GM12872 (cell line): ENCODE results near the gene C11orf52.
A peak's percentile ranks its signal among the peaks of the same experiment; 100 is the strongest.

Experiments used
- CTCF ChIP-seq: IDR thresholded peaks from 3 replicates; pipeline ENCODE4 v1.5.1; 2011; ENCODE audit warnings: low read depth, mild to moderate bottlenecking, low read length, moderate library complexity; ENCODE audit not compliant: insufficient read depth

The C11orf52 gene

DNA sequence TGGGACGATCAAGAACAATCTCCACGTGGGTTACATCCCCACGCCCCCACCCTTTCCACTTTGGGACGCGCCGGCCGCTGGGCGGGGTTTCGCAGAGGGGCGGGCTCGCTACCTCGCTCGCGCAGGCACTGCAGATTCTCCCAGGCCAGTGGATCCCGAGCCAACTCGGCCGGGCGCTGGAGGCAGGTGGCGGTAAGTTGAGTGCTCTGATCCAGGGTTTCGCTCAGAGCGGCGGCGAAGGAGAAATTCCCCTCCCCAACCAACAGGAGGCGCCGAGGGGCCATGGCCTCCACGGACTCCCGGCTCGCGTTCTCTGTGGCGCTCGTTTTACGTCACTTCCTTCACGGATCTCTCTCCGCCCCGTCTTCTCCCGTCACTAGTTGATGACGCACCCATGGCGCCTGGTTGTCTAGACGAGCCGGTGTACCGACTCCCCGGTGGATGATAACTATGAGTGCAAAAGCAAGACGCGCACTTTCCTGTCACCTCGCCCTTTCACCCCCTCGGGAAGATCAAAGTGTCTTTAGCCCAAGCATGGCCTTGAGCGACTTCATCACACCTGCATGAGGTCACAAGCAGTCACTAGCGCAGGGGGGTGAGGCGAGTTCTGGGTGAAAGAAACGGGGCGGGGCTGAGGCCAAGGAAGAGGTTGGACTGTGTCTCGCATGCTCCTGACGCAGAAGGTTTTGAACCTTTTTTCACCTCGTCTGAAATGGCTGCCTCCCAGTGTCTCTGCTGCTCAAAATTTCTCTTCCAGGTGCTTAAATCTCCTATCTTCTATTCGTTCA lies 39.7 kb upstream of the C11orf52 start, which contains the start of the genes CFAP68 and FDXACB1:
TSS of gene CFAP68 (plus strand) at position 693 of the 788 bp plus-strand sequence. CDS start at position 713, 20 bp downstream.
TSS of gene FDXACB1 (minus strand) at position 317 of the 788 bp plus-strand sequence. CDS start at position 284, 33 bp downstream.
- peak; percentile 95 for TF ChIP-seq CTCF

DNA sequence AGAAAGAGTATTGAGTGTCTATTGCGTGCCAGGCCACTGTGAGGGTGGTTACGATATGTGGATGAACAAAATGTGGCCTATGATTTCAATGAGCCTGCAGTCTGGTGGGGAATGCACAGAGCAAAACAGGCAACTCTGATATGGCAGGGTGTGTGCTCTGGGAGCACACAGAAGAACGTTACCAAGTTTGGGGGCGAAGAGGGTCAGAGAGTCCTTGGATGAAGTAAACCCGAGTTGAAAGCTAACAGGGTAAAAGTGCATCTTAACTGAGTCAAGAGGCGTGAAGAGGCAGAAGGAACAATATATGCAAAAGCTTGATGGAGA lies 39.1 kb upstream of the C11orf52 start:
- no peak for TF ChIP-seq CTCF

- TF ChIP-seq CTCF: no peak
Observed at GRCh38 chr11:111882202-111882601, 36.5 kb upstream of the C11orf52 start.

DNA sequence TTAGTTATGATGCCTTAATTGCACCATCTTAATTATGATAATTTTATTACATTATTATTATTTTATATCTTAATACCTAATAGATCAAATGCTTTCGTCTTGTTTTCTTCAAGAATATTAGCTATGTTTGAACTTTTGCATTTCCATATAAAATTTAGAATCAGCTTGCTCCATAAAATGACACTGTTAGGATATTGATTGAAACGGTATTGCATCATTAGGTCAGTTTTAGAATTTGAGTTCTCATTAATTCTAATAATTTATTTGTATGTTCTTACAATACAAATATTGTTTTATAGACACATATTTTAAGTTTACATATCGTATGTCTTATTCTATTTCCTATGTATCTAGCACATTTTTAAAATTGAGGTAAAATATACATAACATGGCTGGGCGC lies 32.7 kb upstream of the C11orf52 start:
- no peak for TF ChIP-seq CTCF

DNA sequence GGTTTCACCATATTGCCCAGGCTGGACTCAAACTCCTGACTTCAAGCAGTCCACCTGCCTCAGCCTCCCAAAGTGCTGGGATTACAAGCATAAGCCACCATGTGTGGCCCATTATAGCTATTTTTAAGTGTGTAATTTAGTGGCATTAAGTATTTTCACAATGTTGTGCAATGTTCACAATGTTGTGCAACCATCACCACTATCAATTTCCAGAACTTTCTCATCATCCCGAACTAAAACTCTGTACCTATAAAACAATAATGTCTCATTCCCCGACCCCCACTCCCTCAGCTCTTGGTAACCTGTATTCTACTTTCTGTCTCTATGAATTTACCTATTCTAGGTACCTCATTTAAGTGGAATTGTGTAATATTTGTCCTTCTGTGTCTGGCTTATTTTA lies 31.9 kb upstream of the C11orf52 start:
- no peak for TF ChIP-seq CTCF

GRCh38 chr11:111905411-111905810 lies 13.3 kb upstream of the C11orf52 start:
- no peak for TF ChIP-seq CTCF

DNA sequence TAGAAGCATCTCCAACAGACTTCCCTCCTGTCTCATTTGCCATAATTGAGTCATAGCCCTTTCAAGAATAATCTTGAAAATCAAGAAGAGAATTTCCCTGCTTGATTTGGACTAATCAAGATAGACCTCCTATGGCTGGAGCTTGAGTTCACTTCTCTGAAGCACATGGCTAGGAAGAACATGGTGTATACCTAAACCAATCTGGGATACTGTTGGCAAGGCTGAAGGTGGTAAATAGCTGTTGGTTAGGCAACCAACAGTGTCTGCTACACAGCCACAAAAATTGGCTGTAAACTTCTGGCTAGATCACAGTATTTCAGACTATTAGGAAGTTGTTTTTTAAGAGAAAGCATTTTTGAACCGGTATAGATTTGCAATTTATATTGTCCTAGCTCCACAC lies 12.0 kb upstream of the C11orf52 start:
- no peak for TF ChIP-seq CTCF
